SK-N-SH treated with all-trans-retinoic acid at 6 μM for 48 hours (cell line): ENCODE results near the gene IRGQ.
"Not testable (repeated sequence)": the region's sequence is repeated elsewhere in the genome, so short reads cannot be mapped to it uniquely, and the experiment has no call there.

Experiments used
- ATAC-seq: fragments of 200-7000 bp; cut with Tn5 transposase; 3 replicates; pipeline ENCODE4 v1.9.1; 2020; ENCODE audit warnings: mild to moderate bottlenecking, moderate library complexity
- ARNTL ChIP-seq: fragments of 450-650 bp; formaldehyde crosslinking; IDR thresholded peaks from 2 replicates; pipeline ENCODE4 v1.5.0; 2020; ENCODE audit warnings: low read depth, mild to moderate bottlenecking, moderate library complexity, borderline replicate concordance
- BACH2 ChIP-seq: fragments of 250-450 bp; sonication (Bioruptor Pico); IDR thresholded peaks from 2 replicates; pipeline ENCODE4 v1.9.0; 2021; ENCODE audit warnings: mild to moderate bottlenecking, borderline replicate concordance
- CREB5 ChIP-seq: fragments of 250-450 bp; sonication (Bioruptor Pico); IDR thresholded peaks from 2 replicates; pipeline ENCODE4 v1.5.1; 2020; ENCODE audit warnings: low read depth, mild to moderate bottlenecking, moderate library complexity
- CSDC2 ChIP-seq: fragments of 250-450 bp; sonication (Bioruptor Pico); IDR thresholded peaks from 2 replicates; pipeline ENCODE4 v1.5.0; 2020; ENCODE audit warnings: mild to moderate bottlenecking, moderate library complexity
- ESRRG ChIP-seq: fragments of 250-450 bp; sonication (Bioruptor Pico); IDR thresholded peaks from 2 replicates; pipeline ENCODE4 v1.6.1; 2021; ENCODE audit warnings: mild to moderate bottlenecking
- GLIS3 ChIP-seq: fragments of 250-450 bp; sonication (Bioruptor Pico); IDR thresholded peaks from 2 replicates; pipeline ENCODE4 v1.5.0; 2020; ENCODE audit warnings: mild to moderate bottlenecking, moderate library complexity
- ISL1 ChIP-seq: fragments of 250-450 bp; sonication (Bioruptor Pico); IDR thresholded peaks from 2 replicates; pipeline ENCODE4 v2.1.2; 2022; ENCODE audit warnings: mild to moderate bottlenecking, moderate library complexity
- OSR1 ChIP-seq: fragments of 250-450 bp; sonication (Bioruptor Pico); IDR thresholded peaks from 2 replicates; pipeline ENCODE4 v1.8.0; 2022; ENCODE audit warnings: moderate library complexity, mild to moderate bottlenecking, inconsistent platforms
- PATZ1 ChIP-seq: fragments of 250-450 bp; sonication (Bioruptor Pico); IDR thresholded peaks from 2 replicates; pipeline ENCODE4 v1.8.0; 2020; ENCODE audit warnings: mild to moderate bottlenecking, moderate library complexity, borderline replicate concordance
- PPARA ChIP-seq: fragments of 250-450 bp; sonication (Bioruptor Pico); IDR thresholded peaks from 2 replicates; pipeline ENCODE4 v1.5.0; 2020; ENCODE audit warnings: mild to moderate bottlenecking, borderline replicate concordance
- RARB ChIP-seq: fragments of 250-450 bp; sonication (Bioruptor Pico); IDR thresholded peaks from 2 replicates; pipeline ENCODE4 v1.8.0; 2021; ENCODE audit warnings: mild to moderate bottlenecking, moderate library complexity
- TOX ChIP-seq: fragments of 250-450 bp; sonication (Bioruptor Pico); IDR thresholded peaks from 2 replicates; pipeline ENCODE4 v1.8.0; 2021; ENCODE audit warnings: mild to moderate bottlenecking, moderate library complexity, borderline replicate concordance
- TSHZ2 ChIP-seq: fragments of 250-450 bp; sonication (Bioruptor Pico); IDR thresholded peaks from 2 replicates; pipeline ENCODE4 v1.5.0; 2020; ENCODE audit warnings: mild to moderate bottlenecking, moderate library complexity
- ZC3H10 ChIP-seq: fragments of 250-450 bp; sonication (Bioruptor Pico); IDR thresholded peaks from 2 replicates; pipeline ENCODE4 v1.5.1; 2021; ENCODE audit warnings: mild to moderate bottlenecking, moderate library complexity
- ZFP3 ChIP-seq: fragments of 250-450 bp; sonication (Bioruptor Pico); IDR thresholded peaks from 2 replicates; pipeline ENCODE4 v1.5.0; 2020; ENCODE audit warnings: mild to moderate bottlenecking, moderate library complexity
- ZNF70 ChIP-seq: fragments of 450-650 bp; formaldehyde crosslinking; IDR thresholded peaks from 2 replicates; pipeline ENCODE4 v1.5.0; 2020; ENCODE audit warnings: mild to moderate bottlenecking, moderate library complexity

Gene IRGQ

GRCh38 chr19:43607238-43608205, 11.6 kb upstream of the IRGQ start:
- no peak for ATAC-seq

GRCh38 chr19:43606569-43607229, 10.8 kb upstream of the IRGQ start:
- ATAC-seq, result no peak
- no peak for TF ChIP-seq CREB5

More at GRCh38 chr19:43607238-43608205, 11.6 kb upstream of the IRGQ start:
- TF ChIP-seq ESRRG (CRISPR knock-in tag) (no peak), PPARA (CRISPR knock-in tag) (no peak), ARNTL (no peak)

GRCh38 chr19:43605875-43606568, 10.1 kb upstream of the IRGQ start:
- TF ChIP-seq RARB (CRISPR knock-in tag) (no peak), ISL1 (CRISPR knock-in tag) (no peak), ARNTL (no peak), CSDC2 (CRISPR knock-in tag) (no peak), TOX (no peak), ZNF70 (CRISPR knock-in tag) (no peak), ZC3H10 (CRISPR knock-in tag) (no peak), OSR1 (CRISPR knock-in tag) (no peak), GLIS3 (CRISPR knock-in tag) (no peak)
- no peak for ATAC-seq

- ATAC-seq, result not testable (repeated sequence)
Measured at GRCh38 chr19:43600326-43600725, 4.4 kb upstream of the IRGQ start.

GRCh38 chr19:43599635-43600295, 3.8 kb upstream of the IRGQ start:
- TF ChIP-seq BACH2 (CRISPR knock-in tag) (no peak), ZFP3 (CRISPR knock-in tag) (no peak), ZC3H10 (CRISPR knock-in tag) (no peak), CSDC2 (CRISPR knock-in tag) (no peak)
- ATAC-seq, result no peak

GRCh38 chr19:43598445-43599240, 2.7 kb upstream of the IRGQ start:
- TF ChIP-seq ESRRG (CRISPR knock-in tag) (no peak), PATZ1 (CRISPR knock-in tag) (no peak), OSR1 (CRISPR knock-in tag) (no peak), BACH2 (CRISPR knock-in tag) (no peak), ZNF70 (CRISPR knock-in tag) (no peak), ZFP3 (CRISPR knock-in tag) (no peak), CSDC2 (CRISPR knock-in tag) (no peak), RARB (CRISPR knock-in tag) (no peak)
- ATAC-seq, result no peak

GRCh38 chr19:43597876-43598275, 1.9 kb upstream of the IRGQ start:
- TF ChIP-seq TSHZ2 (CRISPR knock-in tag) (no peak), ZFP3 (CRISPR knock-in tag) (no peak)
- no peak for ATAC-seq
